GM23338 (cell line): ENCODE results near the gene SLITRK2. TPM values are rescaled to one million over a fixed set of nuclear protein-coding genes. Genes with fewer than 3 reads are reported as not detected.
A peak's percentile ranks its signal among the peaks of the same experiment; 100 is the strongest.

Experiments used
- ATAC-seq: fragments of 200-7000 bp; cut with Tn5 transposase; 3 replicates; pipeline ENCODE4 v1.9.1; 2020
- DNase-seq: peaks from one replicate; pipeline ENCODE4 v3.0.0-alpha.2; 2015; ENCODE audit warnings: low spot score
- H2AFZ ChIP-seq: fragments of 200-600 bp; sonication (generic); 2 replicates; pipeline ENCODE4 v1.8.0; 2016; ENCODE audit warnings: antibody characterized with exemption, mild to moderate bottlenecking, moderate library complexity
- H3F3A ChIP-seq: fragments of 200-600 bp; sonication (generic); replicated peaks from 2 replicates; pipeline ENCODE4 v1.8.0; 2017; ENCODE audit warnings: antibody characterized with exemption, mixed run types, low read depth
- H3K27ac ChIP-seq: fragments of 200-600 bp; sonication (generic); 2 replicates; pipeline ENCODE4 v1.6.1; 2016; ENCODE audit warnings: low read depth
- H3K27me3 ChIP-seq: fragments of 200-600 bp; sonication (generic); 2 replicates; pipeline ENCODE4 v1.8.0; 2016; ENCODE audit warnings: mild to moderate bottlenecking, mixed run types, moderate library complexity; ENCODE audit not compliant: insufficient read depth
- H3K36me3 ChIP-seq: fragments of 200-600 bp; sonication (generic); 2 replicates; pipeline ENCODE4 v1.8.0; 2016; ENCODE audit warnings: mild to moderate bottlenecking; ENCODE audit not compliant: insufficient read depth
- H3K4me1 ChIP-seq: fragments of 200-600 bp; sonication (generic); 2 replicates; pipeline ENCODE4 v1.8.0; 2016; ENCODE audit warnings: mild to moderate bottlenecking, moderate library complexity; ENCODE audit not compliant: insufficient read depth
- H3K4me2 ChIP-seq: fragments of 200-600 bp; sonication (generic); 2 replicates; pipeline ENCODE4 v1.7.1; 2017; ENCODE audit warnings: mixed run types
- H3K4me3 ChIP-seq: fragments of 200-600 bp; sonication (generic); 2 replicates; pipeline ENCODE4 v1.6.1; 2016; ENCODE audit warnings: mixed run types
- H3K79me2 ChIP-seq: fragments of 200-600 bp; sonication (generic); replicated peaks from 2 replicates; pipeline ENCODE4 v1.8.0; 2017; ENCODE audit warnings: mild to moderate bottlenecking; ENCODE audit not compliant: insufficient read depth
- H3K9me2 ChIP-seq: fragments of 200-600 bp; sonication (generic); 2 replicates; pipeline ENCODE4 v1.8.0; 2017; ENCODE audit not compliant: insufficient read depth
- H4K20me1 ChIP-seq: fragments of 200-600 bp; sonication (generic); replicated peaks from 2 replicates; pipeline ENCODE4 v1.8.0; 2017; ENCODE audit warnings: mild to moderate bottlenecking; ENCODE audit not compliant: insufficient read depth
- H3K27ac Mint-ChIP-seq: 2 replicates; pipeline ENCODE4 v1.8.0; 2020; ENCODE audit warnings: inconsistent platforms, mild to moderate bottlenecking, moderate library complexity, mixed read lengths
- H3K27me3 Mint-ChIP-seq: 3 replicates; pipeline ENCODE4 v1.8.0; 2022; ENCODE audit warnings: low read depth, mild to moderate bottlenecking, moderate library complexity, mixed read lengths, inconsistent platforms; ENCODE audit not compliant: insufficient read depth, poor library complexity
- H3K36me3 Mint-ChIP-seq: 3 replicates; pipeline ENCODE4 v1.8.0; 2021; ENCODE audit warnings: low read depth, mild to moderate bottlenecking, inconsistent platforms, moderate library complexity, mixed read lengths
- H3K4me1 Mint-ChIP-seq: 3 replicates; pipeline ENCODE4 v1.8.0; 2020; ENCODE audit warnings: mild to moderate bottlenecking, inconsistent platforms, mixed read lengths
- H3K4me3 Mint-ChIP-seq: 3 replicates; pipeline ENCODE4 v1.8.0; 2021; ENCODE audit warnings: moderate library complexity, mild to moderate bottlenecking, inconsistent platforms, mixed read lengths
- H3K9me3 Mint-ChIP-seq: 3 replicates; pipeline ENCODE4 v1.8.0; 2020; ENCODE audit warnings: moderate library complexity, mild to moderate bottlenecking, inconsistent platforms, mixed read lengths
- CREB1 ChIP-seq: fragments of 250-450 bp; sonication (Bioruptor Pico); IDR thresholded peaks from 2 replicates; pipeline ENCODE4 v1.5.0; 2020; ENCODE audit warnings: low read depth, mild to moderate bottlenecking, moderate library complexity
- ETS1 ChIP-seq: IDR thresholded peaks from 2 replicates; pipeline ENCODE4 v1.6.1; 2016; ENCODE audit warnings: antibody characterized with exemption
- EZH2 ChIP-seq: fragments of 200-600 bp; sonication (generic); IDR thresholded peaks from one replicate; pipeline ENCODE4 v1.8.0; 2017; ENCODE audit warnings: antibody characterized with exemption, mild to moderate bottlenecking, low read depth; ENCODE audit not compliant: unreplicated experiment
- EZH2phosphoT487 ChIP-seq: fragments of 200-600 bp; sonication (generic); IDR thresholded peaks from one replicate; pipeline ENCODE4 v1.8.1; 2018; ENCODE audit warnings: antibody characterized with exemption; ENCODE audit not compliant: unreplicated experiment
- JUNB ChIP-seq: IDR thresholded peaks from one replicate; pipeline ENCODE4 v1.6.1; 2016; ENCODE audit warnings: antibody characterized with exemption; ENCODE audit not compliant: unreplicated experiment
- NANOG ChIP-seq: IDR thresholded peaks from 2 replicates; pipeline ENCODE4 v1.6.1; 2016; ENCODE audit warnings: antibody characterized with exemption, borderline replicate concordance
- POLR2AphosphoS5 ChIP-seq: IDR thresholded peaks from 2 replicates; pipeline ENCODE4 v1.6.1; 2016; ENCODE audit warnings: antibody characterized with exemption, low read depth
- REST ChIP-seq: IDR thresholded peaks from one replicate; pipeline ENCODE4 v1.6.1; 2018; ENCODE audit warnings: antibody characterized with exemption; ENCODE audit not compliant: unreplicated experiment
- ZNF114 ChIP-seq: fragments of 250-450 bp; sonication (Bioruptor Pico); IDR thresholded peaks from 2 replicates; pipeline ENCODE4 v1.5.0; 2020; ENCODE audit warnings: mild to moderate bottlenecking, moderate library complexity
- polyA plus RNA-seq: library from polyadenylated mRNA; unstranded; fragments of >200 nt; fragmentation: Nextera tagmentation; extraction: Ambion mirVana; gene quantifications from 2 replicates; pipeline ENCODE4 v1.2.1, GENCODE V29; 2016
- total RNA-seq: library from RNA; depleted of rRNA; stranded (reverse); fragments of >200 nt; shearing (Covaris generic); gene quantifications from 2 replicates; pipeline ENCODE4 v1.2.3, GENCODE V29; 2014
- TF ChIP-seq, protein P1 (sequence below), 2 experiments: fragments of 200-600 bp in 1 of 2; sonication (generic) in 1 of 2; conservative IDR thresholded peaks; 2 replicates each; pipeline versions ENCODE4 v1.5.1 to v1.6.1; 2016 to 2017; ENCODE audit warnings: antibody characterized with exemption in 2 of 2, low read depth in 2 of 2, mild to moderate bottlenecking in 2 of 2, moderate library complexity in 1 of 2

The SLITRK2 gene
- total and polyA plus RNA-seq, 2 experiments from 2014 or later, result 0.10 to 0.24 TPM

- H3K4me3 ChIP-seq, result peak overlapping the region; percentile 59
- H3K4me3 Mint-ChIP-seq, result peak overlapping the region; percentile 67
- no peak overlapping the region for H3K27ac ChIP-seq
- 0 out of 2 replicates have a peak overlapping the region, but pooled peaks have one; percentile 52 for H2AFZ ChIP-seq
- H3K4me1 Mint-ChIP-seq, result peaks cover 2% of the 10 kb centered on the region; the same call in 1 of the 3 replicates
- H3K9me3 Mint-ChIP-seq, result peaks cover 7% of the 10 kb centered on the region; the same call in 2 of the 3 replicates
- no peak overlapping the region for H3K27ac Mint-ChIP-seq
- H3K27me3 Mint-ChIP-seq, result peaks cover 63% of the 10 kb centered on the region
- peaks cover 98% of the 10 kb centered on the region for H3K27me3 ChIP-seq
- H3K79me2 ChIP-seq, result no peaks in the 10 kb centered on the region
- peaks cover 4% of the 10 kb centered on the region; the same call in 1 of the 2 replicates for H3K4me1 ChIP-seq
- H3K36me3 Mint-ChIP-seq, result peaks cover 3% of the 10 kb centered on the region; the same call in 1 of the 3 replicates
- TF ChIP-seq EZH2 (peak; percentile 49), ZNF114 (CRISPR knock-in tag) (no peak), JUNB (no peak), EZH2phosphoT487 (no peak), ETS1 (no peak)
- TF ChIP-seq, protein P1, sequence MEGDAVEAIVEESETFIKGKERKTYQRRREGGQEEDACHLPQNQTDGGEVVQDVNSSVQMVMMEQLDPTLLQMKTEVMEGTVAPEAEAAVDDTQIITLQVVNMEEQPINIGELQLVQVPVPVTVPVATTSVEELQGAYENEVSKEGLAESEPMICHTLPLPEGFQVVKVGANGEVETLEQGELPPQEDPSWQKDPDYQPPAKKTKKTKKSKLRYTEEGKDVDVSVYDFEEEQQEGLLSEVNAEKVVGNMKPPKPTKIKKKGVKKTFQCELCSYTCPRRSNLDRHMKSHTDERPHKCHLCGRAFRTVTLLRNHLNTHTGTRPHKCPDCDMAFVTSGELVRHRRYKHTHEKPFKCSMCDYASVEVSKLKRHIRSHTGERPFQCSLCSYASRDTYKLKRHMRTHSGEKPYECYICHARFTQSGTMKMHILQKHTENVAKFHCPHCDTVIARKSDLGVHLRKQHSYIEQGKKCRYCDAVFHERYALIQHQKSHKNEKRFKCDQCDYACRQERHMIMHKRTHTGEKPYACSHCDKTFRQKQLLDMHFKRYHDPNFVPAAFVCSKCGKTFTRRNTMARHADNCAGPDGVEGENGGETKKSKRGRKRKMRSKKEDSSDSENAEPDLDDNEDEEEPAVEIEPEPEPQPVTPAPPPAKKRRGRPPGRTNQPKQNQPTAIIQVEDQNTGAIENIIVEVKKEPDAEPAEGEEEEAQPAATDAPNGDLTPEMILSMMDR (conservative IDR thresholded peaks at IDR 0.05; ENCODE audit: low read depth in 2 of 2), result no peak
- H3K9me2 ChIP-seq, result no peaks in the 10 kb centered on the region
- DNase-seq, result no peak
- H3F3A ChIP-seq, result no peaks in the 10 kb centered on the region
- H3K4me2 ChIP-seq, result peak overlapping the region; percentile 74
- H4K20me1 ChIP-seq, result no peaks in the 10 kb centered on the region
- no peaks in the 10 kb centered on the region for H3K36me3 ChIP-seq
- no peak for ATAC-seq
Observed at GRCh38 chrX:145816601-145817315, 871 bp upstream of the SLITRK2 start.

- Histone ChIP-seq H4K20me1 (no peaks in the 10 kb centered on the region), H3K36me3 (no peaks in the 10 kb centered on the region), H3K4me2 (peak overlapping the region; percentile 76), H3K27me3 (peaks cover 98% of the 10 kb centered on the region), H3K4me1 (peaks cover 4% of the 10 kb centered on the region; the same call in 1 of the 2 replicates), H3K9me2 (no peaks in the 10 kb centered on the region), H2AFZ (no peak overlapping the region), H3K27ac (no peak overlapping the region), H3K79me2 (no peaks in the 10 kb centered on the region), H3F3A (no peaks in the 10 kb centered on the region), H3K4me3 (peak overlapping the region; percentile 59)
- H3K36me3 Mint-ChIP-seq, result peaks cover 3% of the 10 kb centered on the region; the same call in 1 of the 3 replicates
- H3K4me3 Mint-ChIP-seq, result peak overlapping the region; percentile 63
- DNase-seq (peak; percentile 57), ATAC-seq (peak; percentile 43)
- peaks cover 5% of the 10 kb centered on the region; the same call in 1 of the 3 replicates for H3K4me1 Mint-ChIP-seq
- peaks cover 79% of the 10 kb centered on the region for H3K27me3 Mint-ChIP-seq
- H3K27ac Mint-ChIP-seq, result no peak overlapping the region
- H3K9me3 Mint-ChIP-seq, result peaks cover 11% of the 10 kb centered on the region
- TF ChIP-seq EZH2 (peak; percentile 74), POLR2AphosphoS5 (no peak), NANOG (no peak), ZNF114 (CRISPR knock-in tag) (no peak), REST (no peak), JUNB (no peak), ETS1 (no peak), CREB1 (CRISPR knock-in tag) (no peak)
Observed at GRCh38 chrX:145818186-145819113, 821 bp downstream of the SLITRK2 start.
